ENCODE measurements around the gene ANKRD13A. TPM values are rescaled to one million over a fixed set of nuclear protein-coding genes. Genes with fewer than 3 reads are reported as not detected.

ANKRD13A gene
- total and polyA plus RNA-seq, 2 of the 13 experiments (the other 11 are each of a cell fraction or from before 2014, with no cell fraction given): 34.1 to 41.6 TPM

GRCh38 chr12:110010853-110011723 is 11.9 kb downstream of the ANKRD13A start (continued):
- no peak for TF ChIP-seq REST (IDR thresholded peaks at IDR 0.05; ENCODE audit: borderline replicate concordance in 1 of 2, low read depth in 1 of 2, low read length in 2 of 2)
- TF ChIP-seq MED1 (CRISPR knock-in tag; IDR thresholded peaks at IDR 0.05): peak; percentile 79
- TF ChIP-seq SKI (IDR thresholded peaks at IDR 0.05; ENCODE audit: partially characterized antibody): no peak
- no peak for TF ChIP-seq ZNF275 (CRISPR knock-in tag; IDR thresholded peaks at IDR 0.05; ENCODE audit: borderline replicate concordance)
- 0 out of 2 replicates have a peak, but pooled peaks have one; percentile 31 for TF ChIP-seq ZNF292 (CRISPR knock-in tag; IDR thresholded peaks at IDR 0.05; ENCODE audit: borderline replicate concordance, low read depth)
- TF ChIP-seq EP300 (IDR thresholded peaks at IDR 0.05; ENCODE audit: low read depth in 2 of 2, low read length in 2 of 2): peak; percentile 42 to 77; a peak in 3 of 4 replicates
- no peak for TF ChIP-seq EP300 (CRISPR knock-in tag; IDR thresholded peaks at IDR 0.05; ENCODE audit: borderline replicate concordance)
- no peak for TF ChIP-seq ZNF713 (CRISPR knock-in tag; IDR thresholded peaks at IDR 0.05)
- no peak for TF ChIP-seq ZSCAN25 (CRISPR knock-in tag; IDR thresholded peaks at IDR 0.05)
- TF ChIP-seq HDAC6 (IDR thresholded peaks at IDR 0.05; ENCODE audit: low read depth, low read length): no peak
- TF ChIP-seq KDM4B (CRISPR knock-in tag; IDR thresholded peaks at IDR 0.05): no peak
- TF ChIP-seq KIAA2018 (CRISPR knock-in tag; IDR thresholded peaks at IDR 0.05; ENCODE audit: borderline replicate concordance): no peak
- TF ChIP-seq SOX6 (IDR thresholded peaks at IDR 0.05): no peak
- peak; percentile 54; the same call in 1 of the 2 replicates for TF ChIP-seq SOX6 (CRISPR knock-in tag; IDR thresholded peaks at IDR 0.05)
- TF ChIP-seq ZNF598 (CRISPR knock-in tag; IDR thresholded peaks at IDR 0.05; ENCODE audit: borderline replicate concordance): no peak

Measured in HepG2 (cell line).